Measurements from ENCODE around the gene EN1. TPM values are rescaled to one million over a fixed set of nuclear protein-coding genes. Genes with fewer than 3 reads are reported as not detected.

Gene EN1
- total RNA-seq, 2 donors from 2014 or later = not detected

DNA sequence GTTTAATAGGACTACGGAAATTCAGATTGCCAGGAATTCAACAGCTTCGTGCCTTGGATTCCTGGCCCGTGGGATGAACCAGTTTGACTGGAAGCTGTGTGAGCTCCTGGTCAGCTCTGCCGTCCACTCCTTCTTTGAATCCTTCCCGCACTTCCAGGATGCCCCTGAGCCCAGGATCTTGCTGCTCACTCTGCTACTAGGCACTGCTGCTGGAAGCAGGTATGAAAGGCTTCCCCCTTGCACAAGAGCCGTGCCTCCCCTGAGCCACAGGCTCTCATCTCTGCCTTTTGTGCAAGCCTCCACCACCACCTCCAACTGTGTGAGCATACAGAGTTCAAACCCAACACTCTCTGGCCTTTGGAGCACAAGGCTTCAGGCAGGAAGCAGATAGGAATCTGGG, 34.9 kb downstream of the EN1 start:
- Histone ChIP-seq H3K27me3 (no peaks in the 10 kb centered on the region), H3K9me3 (no peaks in the 10 kb centered on the region), H3K4me3 (no peak overlapping the region), H3K27ac (no peak overlapping the region), H3K36me3 (no peaks in the 10 kb centered on the region), H3K4me1 (no peaks in the 10 kb centered on the region)
- TF ChIP-seq, protein P1, sequence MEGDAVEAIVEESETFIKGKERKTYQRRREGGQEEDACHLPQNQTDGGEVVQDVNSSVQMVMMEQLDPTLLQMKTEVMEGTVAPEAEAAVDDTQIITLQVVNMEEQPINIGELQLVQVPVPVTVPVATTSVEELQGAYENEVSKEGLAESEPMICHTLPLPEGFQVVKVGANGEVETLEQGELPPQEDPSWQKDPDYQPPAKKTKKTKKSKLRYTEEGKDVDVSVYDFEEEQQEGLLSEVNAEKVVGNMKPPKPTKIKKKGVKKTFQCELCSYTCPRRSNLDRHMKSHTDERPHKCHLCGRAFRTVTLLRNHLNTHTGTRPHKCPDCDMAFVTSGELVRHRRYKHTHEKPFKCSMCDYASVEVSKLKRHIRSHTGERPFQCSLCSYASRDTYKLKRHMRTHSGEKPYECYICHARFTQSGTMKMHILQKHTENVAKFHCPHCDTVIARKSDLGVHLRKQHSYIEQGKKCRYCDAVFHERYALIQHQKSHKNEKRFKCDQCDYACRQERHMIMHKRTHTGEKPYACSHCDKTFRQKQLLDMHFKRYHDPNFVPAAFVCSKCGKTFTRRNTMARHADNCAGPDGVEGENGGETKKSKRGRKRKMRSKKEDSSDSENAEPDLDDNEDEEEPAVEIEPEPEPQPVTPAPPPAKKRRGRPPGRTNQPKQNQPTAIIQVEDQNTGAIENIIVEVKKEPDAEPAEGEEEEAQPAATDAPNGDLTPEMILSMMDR (IDR thresholded peaks at IDR 0.05) = no peak
- DNase-seq (ENCODE audit: low spot score) = no peak

DNA sequence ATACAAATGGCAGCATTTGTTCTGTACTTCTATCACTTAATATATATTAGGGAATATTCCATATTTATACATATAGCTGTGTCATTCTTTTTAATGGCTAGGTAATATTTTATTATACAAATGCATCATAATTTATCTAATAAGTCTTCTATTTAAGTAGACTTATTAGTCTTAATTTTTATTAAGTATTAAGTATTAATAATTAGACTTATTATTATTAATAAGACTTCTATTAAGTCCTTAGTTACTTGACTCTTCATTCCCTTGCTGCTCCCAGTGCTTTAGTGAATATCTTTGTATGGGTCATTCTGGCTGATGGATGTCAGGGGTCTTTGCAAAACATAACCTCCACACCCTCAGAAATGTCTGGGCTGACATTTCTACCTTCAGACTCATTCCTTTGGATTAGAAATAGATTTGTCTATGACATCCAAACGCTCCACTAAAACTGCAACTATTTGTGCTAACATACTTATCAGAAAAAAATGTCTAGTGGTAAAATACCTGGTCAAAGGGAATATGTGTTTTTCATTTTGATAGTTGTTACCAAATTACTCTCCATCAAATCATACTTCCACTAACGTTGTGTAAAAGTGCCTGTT, 35.8 kb downstream of the EN1 start:
- TF ChIP-seq, protein P1 (IDR thresholded peaks at IDR 0.05) = no peak
- Histone ChIP-seq H3K27ac (no peak overlapping the region), H3K9me3 (no peaks in the 10 kb centered on the region), H3K4me3 (no peak overlapping the region), H3K4me1 (no peaks in the 10 kb centered on the region), H3K27me3 (no peaks in the 10 kb centered on the region), H3K36me3 (no peaks in the 10 kb centered on the region)
- no peak for DNase-seq (ENCODE audit: low spot score)

DNA sequence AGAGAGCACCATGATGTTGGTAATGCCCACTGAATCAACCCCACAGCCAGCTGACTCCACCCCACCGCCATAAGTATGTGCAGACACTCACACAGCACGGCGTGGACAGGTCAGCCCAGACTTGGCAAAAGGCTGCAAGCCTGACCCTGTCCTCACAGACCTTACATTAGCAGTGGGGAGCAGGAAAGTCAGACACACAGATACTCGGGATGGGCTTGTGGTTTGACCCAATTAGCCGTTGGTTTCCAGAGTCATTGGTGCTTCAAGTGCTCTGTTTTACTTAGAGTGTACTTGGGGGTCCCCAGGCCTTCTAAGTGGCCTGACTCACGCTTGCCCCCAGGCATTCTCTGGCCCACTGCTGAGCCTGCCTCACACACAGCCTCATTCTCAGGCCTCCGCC, 36.7 kb downstream of the EN1 start:
- TF ChIP-seq, protein P1 (IDR thresholded peaks at IDR 0.05) = no peak
- H3K27me3 ChIP-seq = no peaks in the 10 kb centered on the region
- no peak for DNase-seq (ENCODE audit: low spot score)

DNA sequence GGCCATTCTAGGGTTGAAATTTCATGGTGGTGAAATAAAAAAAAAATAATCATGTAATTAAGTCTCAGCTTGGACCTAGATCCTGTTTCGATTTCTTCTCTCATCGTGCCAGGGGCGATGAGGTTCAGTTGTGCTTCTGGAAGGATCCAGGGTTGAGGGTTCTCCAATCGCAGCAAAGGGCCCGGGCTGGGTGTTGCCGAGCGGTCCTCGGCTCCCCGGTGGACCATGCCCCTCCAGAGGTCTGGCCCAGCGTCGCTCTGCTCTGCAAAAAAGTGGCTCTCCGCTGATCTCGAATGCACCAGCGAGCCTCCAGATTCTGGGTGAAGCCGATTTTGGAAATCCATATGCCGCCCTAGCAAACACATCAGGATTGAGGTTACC, 39.0 kb downstream of the EN1 start:
- TF ChIP-seq, protein P1 (IDR thresholded peaks at IDR 0.05) = no peak
- Histone ChIP-seq H3K36me3 (no peaks in the 10 kb centered on the region), H3K4me1 (no peaks in the 10 kb centered on the region), H3K4me3 (no peak overlapping the region), H3K27ac (no peak overlapping the region), H3K9me3 (no peaks in the 10 kb centered on the region), H3K27me3 (no peaks in the 10 kb centered on the region)
- no peak for DNase-seq (ENCODE audit: low spot score)

More for the DNA sequence above, 36.7 kb downstream of the EN1 start:
- no peaks in the 10 kb centered on the region for H3K9me3 ChIP-seq
- no peaks in the 10 kb centered on the region for H3K36me3 ChIP-seq
- H3K27ac ChIP-seq = no peak overlapping the region
- no peak overlapping the region for H3K4me3 ChIP-seq
- H3K4me1 ChIP-seq = no peaks in the 10 kb centered on the region

DNA sequence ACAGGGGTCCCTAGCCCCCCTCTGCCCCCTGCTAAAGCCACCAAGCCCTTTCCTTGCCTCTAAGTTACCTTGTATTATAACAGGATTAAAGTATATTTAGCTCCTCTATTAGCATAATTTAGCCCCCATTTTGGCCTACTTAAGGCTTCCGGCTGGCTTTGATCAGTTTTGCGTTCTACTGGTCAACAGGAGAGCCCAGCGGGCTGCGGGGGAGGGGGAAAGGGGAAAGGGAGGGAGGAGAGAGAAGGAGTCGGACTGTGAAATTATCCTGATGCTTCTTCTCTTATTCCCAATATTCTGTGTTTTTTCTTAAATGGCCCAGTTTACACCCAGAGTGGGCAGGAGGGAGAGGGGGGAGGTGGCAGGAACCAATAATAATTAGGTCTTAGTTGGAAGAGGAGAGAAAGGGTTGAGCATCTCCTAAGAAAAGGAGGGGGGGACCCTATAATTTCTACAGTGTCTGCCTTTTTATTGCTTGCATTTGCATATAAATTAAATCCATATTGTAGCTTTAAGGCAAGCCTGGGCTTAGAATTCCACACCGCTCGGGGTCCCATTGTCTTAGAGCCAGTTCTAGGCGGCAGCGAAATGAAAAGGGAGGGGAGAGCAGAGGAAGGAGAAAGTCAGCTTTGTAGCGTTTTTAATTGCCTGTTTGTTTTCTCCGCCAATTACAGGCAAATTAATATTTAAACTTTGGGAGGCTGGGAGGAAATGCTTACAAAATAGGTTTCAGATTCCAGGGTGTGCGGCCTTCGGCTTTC, 39.6 kb downstream of the EN1 start:
- Histone ChIP-seq H3K4me1 (no peaks in the 10 kb centered on the region), H3K27me3 (no peaks in the 10 kb centered on the region), H3K4me3 (no peak overlapping the region), H3K27ac (no peak overlapping the region), H3K9me3 (no peaks in the 10 kb centered on the region), H3K36me3 (no peaks in the 10 kb centered on the region)
- no peak for DNase-seq (ENCODE audit: low spot score)
- TF ChIP-seq, protein P1 (IDR thresholded peaks at IDR 0.05) = no peak

All from right atrium auricular region (tissue), 2 donors.